Stimulated activated CD4-positive, alpha-beta T cell treated with anti-CD3 and anti-CD28 coated beads, Interleukin-1b, Interleukin-23, amount 100 ng/mL, for 1 hour (primary cell): ENCODE data around the gene CACNB4.
"Not testable (repeated sequence)": the region's sequence is repeated elsewhere in the genome, so short reads cannot be mapped to it uniquely, and the experiment has no call there.

Source experiments
- DNase-seq, 2 donors: peaks; one replicate each; pipeline ENCODE4 v3.0.0-alpha.2; 2020; ENCODE audit warnings: low read depth in 2 of 2

CACNB4 gene

GRCh38 chr2:151905963-151906632 lies 192.7 kb downstream of the CACNB4 start:
- no peak for DNase-seq

GRCh38 chr2:151904807-151905206 lies 194.0 kb downstream of the CACNB4 start:
- no peak for DNase-seq

- no peak for DNase-seq
Observed at GRCh38 chr2:151904021-151904420, 194.8 kb downstream of the CACNB4 start.

GRCh38 chr2:151902829-151903228 lies 196.0 kb downstream of the CACNB4 start:
- DNase-seq = no peak

- DNase-seq = no peak
Observed at GRCh38 chr2:151900331-151900730, 198.5 kb downstream of the CACNB4 start.

- DNase-seq = no peak
Observed at GRCh38 chr2:151899156-151899555, 199.7 kb downstream of the CACNB4 start.

- DNase-seq = no peak
Observed at GRCh38 chr2:151891566-151892194, 207.2 kb downstream of the CACNB4 start.

- DNase-seq = no peak
Observed at GRCh38 chr2:151887164-151887563, 211.7 kb downstream of the CACNB4 start.

- no peak for DNase-seq
Observed at GRCh38 chr2:151886241-151886640, 212.6 kb downstream of the CACNB4 start.

- no peak for DNase-seq
Observed at GRCh38 chr2:151882786-151883445, 215.9 kb downstream of the CACNB4 start.

- no peak for DNase-seq
Observed at GRCh38 chr2:151881342-151881741, 217.5 kb downstream of the CACNB4 start.

- no peak for DNase-seq
Observed at GRCh38 chr2:151880586-151880985, 218.3 kb downstream of the CACNB4 start.

GRCh38 chr2:151878655-151879563 lies 219.9 kb downstream of the CACNB4 start:
- no peak for DNase-seq

- no peak for DNase-seq
Observed at GRCh38 chr2:151878204-151878603, 220.6 kb downstream of the CACNB4 start.

GRCh38 chr2:151875631-151876030 lies 223.2 kb downstream of the CACNB4 start:
- DNase-seq = not testable (repeated sequence)

GRCh38 chr2:151872463-151872862 lies 226.4 kb downstream of the CACNB4 start:
- DNase-seq = no peak

GRCh38 chr2:151869291-151869690 lies 229.6 kb downstream of the CACNB4 start:
- no peak for DNase-seq

- DNase-seq = no peak
Observed at GRCh38 chr2:151862700-151863099, 236.1 kb downstream of the CACNB4 start.

GRCh38 chr2:151861174-151861573 lies 237.7 kb downstream of the CACNB4 start:
- no peak for DNase-seq

GRCh38 chr2:151860613-151861146 lies 238.2 kb downstream of the CACNB4 start:
- no peak for DNase-seq

- DNase-seq = no peak
Observed at GRCh38 chr2:151860210-151860609, 238.6 kb downstream of the CACNB4 start.

GRCh38 chr2:151857650-151858049 lies 241.2 kb downstream of the CACNB4 start:
- DNase-seq = no peak
